Measurements from ENCODE around the gene SLC44A3.

Gene SLC44A3

GRCh38 chr1:94793296-94793656, 26.9 kb upstream of the SLC44A3 start:
- no peaks in the 10 kb centered on the region for H3K36me3 Mint-ChIP-seq
- H3K27me3 Mint-ChIP-seq = no peaks in the 10 kb centered on the region
- H3K27ac Mint-ChIP-seq = no peak overlapping the region
- peaks cover 2% of the 10 kb centered on the region for H3K4me1 Mint-ChIP-seq (ENCODE audit: low read depth)
- no peaks in the 10 kb centered on the region for H3K9me3 Mint-ChIP-seq (ENCODE audit: low read depth)
- no peak overlapping the region for H3K4me3 Mint-ChIP-seq

- no peaks in the 10 kb centered on the region for H3K36me3 Mint-ChIP-seq
- H3K4me3 Mint-ChIP-seq = no peak overlapping the region
- H3K27ac Mint-ChIP-seq = no peak overlapping the region
- H3K9me3 Mint-ChIP-seq (ENCODE audit: low read depth) = no peaks in the 10 kb centered on the region
- H3K4me1 Mint-ChIP-seq (ENCODE audit: low read depth) = peaks cover 2% of the 10 kb centered on the region
- no peaks in the 10 kb centered on the region for H3K27me3 Mint-ChIP-seq
These were observed 24.7 kb upstream of the SLC44A3 start for GRCh38 chr1:94795434-94795833.

GRCh38 chr1:94796266-94796665, 23.9 kb upstream of the SLC44A3 start:
- Mint-ChIP-seq H3K36me3 (no peaks in the 10 kb centered on the region), H3K4me3 (no peak overlapping the region), H3K27ac (no peak overlapping the region)

GRCh38 chr1:94797291-94797690, 22.9 kb upstream of the SLC44A3 start:
- Mint-ChIP-seq H3K27me3 (no peaks in the 10 kb centered on the region), H3K27ac (no peak overlapping the region), H3K9me3 (ENCODE audit: low read depth) (no peaks in the 10 kb centered on the region), H3K4me1 (ENCODE audit: low read depth) (peaks cover 6% of the 10 kb centered on the region), H3K36me3 (no peaks in the 10 kb centered on the region), H3K4me3 (no peak overlapping the region)

More at GRCh38 chr1:94796266-94796665, 23.9 kb upstream of the SLC44A3 start:
- no peaks in the 10 kb centered on the region for H3K9me3 Mint-ChIP-seq (ENCODE audit: low read depth)
- H3K4me1 Mint-ChIP-seq (ENCODE audit: low read depth) = peaks cover 2% of the 10 kb centered on the region
- H3K27me3 Mint-ChIP-seq = no peaks in the 10 kb centered on the region

GRCh38 chr1:94798054-94798453, 22.1 kb upstream of the SLC44A3 start:
- H3K27me3 Mint-ChIP-seq = no peaks in the 10 kb centered on the region
- peaks cover 7% of the 10 kb centered on the region for H3K4me1 Mint-ChIP-seq (ENCODE audit: low read depth)
- H3K4me3 Mint-ChIP-seq = no peak overlapping the region
- H3K36me3 Mint-ChIP-seq = no peaks in the 10 kb centered on the region
- H3K27ac Mint-ChIP-seq = no peak overlapping the region
- H3K9me3 Mint-ChIP-seq (ENCODE audit: low read depth) = no peaks in the 10 kb centered on the region

GRCh38 chr1:94798462-94798861, 21.7 kb upstream of the SLC44A3 start:
- H3K4me3 Mint-ChIP-seq = no peak overlapping the region
- H3K27me3 Mint-ChIP-seq = no peaks in the 10 kb centered on the region
- H3K36me3 Mint-ChIP-seq = no peaks in the 10 kb centered on the region
- peaks cover 7% of the 10 kb centered on the region for H3K4me1 Mint-ChIP-seq (ENCODE audit: low read depth)
- H3K9me3 Mint-ChIP-seq (ENCODE audit: low read depth) = no peaks in the 10 kb centered on the region
- H3K27ac Mint-ChIP-seq = no peak overlapping the region

GRCh38 chr1:94799206-94799605, 21.0 kb upstream of the SLC44A3 start:
- no peak overlapping the region for H3K4me3 Mint-ChIP-seq
- H3K27ac Mint-ChIP-seq = no peak overlapping the region
- H3K36me3 Mint-ChIP-seq = no peaks in the 10 kb centered on the region
- H3K27me3 Mint-ChIP-seq = no peaks in the 10 kb centered on the region
- H3K9me3 Mint-ChIP-seq (ENCODE audit: low read depth) = no peaks in the 10 kb centered on the region
- H3K4me1 Mint-ChIP-seq (ENCODE audit: low read depth) = peaks cover 7% of the 10 kb centered on the region

GRCh38 chr1:94801919-94802546, 18.1 kb upstream of the SLC44A3 start:
- H3K9me3 Mint-ChIP-seq (ENCODE audit: low read depth) = no peaks in the 10 kb centered on the region
- peaks cover 7% of the 10 kb centered on the region for H3K4me1 Mint-ChIP-seq (ENCODE audit: low read depth)
- H3K27ac Mint-ChIP-seq = no peak overlapping the region
- no peaks in the 10 kb centered on the region for H3K36me3 Mint-ChIP-seq
- H3K27me3 Mint-ChIP-seq = peaks cover 2% of the 10 kb centered on the region
- H3K4me3 Mint-ChIP-seq = no peak overlapping the region

GRCh38 chr1:94803106-94803505, 17.1 kb upstream of the SLC44A3 start:
- no peak overlapping the region for H3K27ac Mint-ChIP-seq
- no peak overlapping the region for H3K4me3 Mint-ChIP-seq
- H3K9me3 Mint-ChIP-seq (ENCODE audit: low read depth) = no peaks in the 10 kb centered on the region
- no peaks in the 10 kb centered on the region for H3K36me3 Mint-ChIP-seq
- peaks cover 2% of the 10 kb centered on the region for H3K27me3 Mint-ChIP-seq
- peaks cover 10% of the 10 kb centered on the region for H3K4me1 Mint-ChIP-seq (ENCODE audit: low read depth)

GRCh38 chr1:94803517-94804441, 16.4 kb upstream of the SLC44A3 start:
- H3K27me3 Mint-ChIP-seq = peaks cover 2% of the 10 kb centered on the region
- peaks cover 12% of the 10 kb centered on the region for H3K4me1 Mint-ChIP-seq (ENCODE audit: low read depth)
- H3K9me3 Mint-ChIP-seq (ENCODE audit: low read depth) = no peaks in the 10 kb centered on the region
- no peaks in the 10 kb centered on the region for H3K36me3 Mint-ChIP-seq
- H3K4me3 Mint-ChIP-seq = no peak overlapping the region
- H3K27ac Mint-ChIP-seq = no peak overlapping the region

- Mint-ChIP-seq H3K27ac (no peak overlapping the region), H3K27me3 (peaks cover 2% of the 10 kb centered on the region), H3K9me3 (ENCODE audit: low read depth) (no peaks in the 10 kb centered on the region), H3K4me1 (ENCODE audit: low read depth) (peaks cover 12% of the 10 kb centered on the region), H3K4me3 (no peak overlapping the region), H3K36me3 (no peaks in the 10 kb centered on the region)
These were observed 15.7 kb upstream of the SLC44A3 start for GRCh38 chr1:94804442-94804837.

GRCh38 chr1:94805912-94806311, 14.2 kb upstream of the SLC44A3 start:
- Mint-ChIP-seq H3K27me3 (peaks cover 2% of the 10 kb centered on the region), H3K4me1 (ENCODE audit: low read depth) (peaks cover 12% of the 10 kb centered on the region), H3K27ac (no peak overlapping the region), H3K9me3 (ENCODE audit: low read depth) (no peaks in the 10 kb centered on the region), H3K36me3 (no peaks in the 10 kb centered on the region), H3K4me3 (no peak overlapping the region)

GRCh38 chr1:94806441-94806871, 13.7 kb upstream of the SLC44A3 start:
- H3K9me3 Mint-ChIP-seq (ENCODE audit: low read depth) = no peaks in the 10 kb centered on the region

GRCh38 chr1:94807742-94808491, 12.2 kb upstream of the SLC44A3 start:
- no peaks in the 10 kb centered on the region for H3K9me3 Mint-ChIP-seq (ENCODE audit: low read depth)
- H3K36me3 Mint-ChIP-seq = no peaks in the 10 kb centered on the region
- H3K4me3 Mint-ChIP-seq = no peak overlapping the region
- no peak overlapping the region for H3K27ac Mint-ChIP-seq
- H3K4me1 Mint-ChIP-seq (ENCODE audit: low read depth) = peaks cover 7% of the 10 kb centered on the region
- peaks cover 4% of the 10 kb centered on the region for H3K27me3 Mint-ChIP-seq

More at GRCh38 chr1:94806441-94806871, 13.7 kb upstream of the SLC44A3 start:
- Mint-ChIP-seq H3K4me3 (no peak overlapping the region), H3K36me3 (no peaks in the 10 kb centered on the region), H3K27me3 (peaks cover 4% of the 10 kb centered on the region), H3K4me1 (ENCODE audit: low read depth) (peaks cover 12% of the 10 kb centered on the region), H3K27ac (no peak overlapping the region)

- Mint-ChIP-seq H3K27me3 (peaks cover 4% of the 10 kb centered on the region), H3K27ac (no peak overlapping the region), H3K36me3 (no peaks in the 10 kb centered on the region), H3K9me3 (ENCODE audit: low read depth) (no peaks in the 10 kb centered on the region), H3K4me1 (ENCODE audit: low read depth) (peaks cover 7% of the 10 kb centered on the region), H3K4me3 (no peak overlapping the region)
These were observed 11.5 kb upstream of the SLC44A3 start for GRCh38 chr1:94808669-94809068.
